WTC11 (cell line): ENCODE results near the gene ADH7. TPM values are rescaled to one million over a fixed set of nuclear protein-coding genes. Genes with fewer than 3 reads are reported as not detected.

ENCODE experiments used
- total RNA-seq: library from RNA; stranded (reverse); gene quantifications from 3 replicates; pipeline ENCODE4 v1.2.3, GENCODE V29; 2021

The ADH7 gene
- total RNA-seq, 1 experiment from 2014 or later: not detected

Other genes starting within 250 kb of the ADH7 start
- 0.07 TPM in 1 of 3 replicates, not detected in the others for gene ADH6, start 216.1 kb downstream of the ADH7 start, total RNA-seq
- gene ADH1A, start 144.4 kb downstream of the ADH7 start, total RNA-seq: 0.11 TPM in 1 of 3 replicates, not detected in the others
- 1.0 to 1.7 TPM (median 1.5 TPM) in 3 replicates for gene ADH1B, start 113.9 kb downstream of the ADH7 start, total RNA-seq
- gene ADH1C, start 82.6 kb downstream of the ADH7 start, total RNA-seq: 0.22 to 0.23 TPM in 2 of 3 replicates, not detected in the other
- not detected in 3 replicates for gene C4orf17, start 75.7 kb upstream of the ADH7 start, total RNA-seq
- 3.3 to 4.5 TPM (median 3.7 TPM) in 3 replicates for gene TRMT10A, start 128.7 kb upstream of the ADH7 start, total RNA-seq
- 0.16 to 0.34 TPM (median 0.26 TPM) in 3 replicates for gene MTTP, start 139.5 kb upstream of the ADH7 start, total RNA-seq
- gene C4orf54, start 222.5 kb upstream of the ADH7 start, total RNA-seq: not detected in 3 replicates